NCI-H1930 (cell line): ENCODE data around the gene PLEKHA7.
"Not testable (repeated sequence)": the region's sequence is repeated elsewhere in the genome, so short reads cannot be mapped to it uniquely, and the experiment has no call there.

Experiments used
- DNase-seq, 2 experiments: peaks; one replicate each; lab custom pipeline; 2025; lab: John Stamatoyannopoulos, UW

PLEKHA7 gene

DNA sequence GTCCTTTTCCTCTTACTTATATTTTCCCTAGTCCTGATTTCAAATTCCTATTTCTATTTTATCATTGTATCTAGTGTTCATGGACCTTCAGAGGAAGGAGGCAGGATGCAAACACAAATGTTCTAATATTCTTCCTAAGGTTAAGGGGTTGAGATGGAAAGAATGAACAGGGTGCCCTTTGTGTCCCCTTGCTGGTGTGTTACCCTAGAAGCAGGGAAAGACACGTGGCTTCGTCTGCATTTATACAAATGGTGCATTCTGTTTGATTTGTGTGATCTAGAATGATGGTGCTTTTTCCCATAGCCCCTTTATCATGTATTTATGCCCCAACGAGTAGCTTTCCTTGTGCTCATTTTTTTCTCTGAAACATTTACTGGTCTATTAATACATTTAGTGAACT, 76.2 kb downstream of the PLEKHA7 start:
- DNase-seq: no peak

DNA sequence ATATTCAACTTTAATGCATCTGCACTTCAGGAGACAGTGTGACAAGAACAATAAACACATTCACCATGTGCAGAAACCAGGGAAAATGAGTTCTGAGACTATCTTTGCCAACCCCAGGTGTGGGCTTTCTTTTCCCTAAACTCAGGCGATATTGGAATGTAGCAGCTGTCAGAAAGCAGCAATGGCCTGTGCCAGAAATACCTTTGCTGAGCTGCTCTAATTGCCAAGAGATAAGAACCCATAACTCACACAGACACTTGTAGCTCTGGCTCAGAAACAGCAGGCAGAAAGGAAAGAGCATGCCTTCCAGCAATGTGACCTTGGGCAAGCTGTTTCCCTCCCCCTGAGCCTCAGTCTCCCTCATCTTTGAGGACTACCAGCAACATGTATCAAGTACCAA, 77.6 kb downstream of the PLEKHA7 start:
- DNase-seq: no peak

DNA sequence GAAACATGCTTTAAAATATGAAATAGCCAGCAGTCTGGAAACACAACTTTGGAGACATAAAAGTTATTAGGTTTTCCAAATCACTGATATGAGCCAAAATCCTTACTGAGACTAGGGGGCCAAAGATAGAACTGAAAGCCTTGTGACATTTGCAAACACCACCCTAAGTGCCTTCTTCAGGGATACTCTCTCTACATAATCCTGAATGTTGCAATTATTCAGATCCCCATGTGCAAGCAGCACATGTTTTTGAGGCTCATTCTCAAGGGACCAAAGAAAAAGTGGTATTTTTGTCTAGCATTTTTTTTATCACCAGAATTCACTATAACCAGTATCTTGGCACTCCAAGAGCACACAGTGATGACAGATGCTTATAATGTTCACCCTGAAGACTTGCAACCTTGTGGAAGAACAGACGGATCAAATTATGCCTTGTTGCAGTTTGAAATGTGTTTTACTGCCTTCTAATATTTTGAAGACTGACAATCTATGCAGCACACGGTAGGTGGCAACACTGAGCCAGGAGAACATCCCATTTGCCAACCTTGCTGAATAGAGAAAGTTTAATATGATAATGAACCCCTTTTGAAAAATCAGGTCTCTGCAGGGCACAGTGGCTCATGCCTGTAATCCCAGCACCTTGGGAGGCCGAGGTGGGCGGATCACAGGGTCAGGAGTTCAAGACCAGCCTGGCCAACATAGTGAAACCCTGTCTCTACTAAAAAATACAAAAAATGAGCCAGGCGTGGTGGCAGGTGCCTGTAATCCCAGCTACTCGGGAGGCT, 78.5 kb downstream of the PLEKHA7 start:
- DNase-seq: no peak

DNA sequence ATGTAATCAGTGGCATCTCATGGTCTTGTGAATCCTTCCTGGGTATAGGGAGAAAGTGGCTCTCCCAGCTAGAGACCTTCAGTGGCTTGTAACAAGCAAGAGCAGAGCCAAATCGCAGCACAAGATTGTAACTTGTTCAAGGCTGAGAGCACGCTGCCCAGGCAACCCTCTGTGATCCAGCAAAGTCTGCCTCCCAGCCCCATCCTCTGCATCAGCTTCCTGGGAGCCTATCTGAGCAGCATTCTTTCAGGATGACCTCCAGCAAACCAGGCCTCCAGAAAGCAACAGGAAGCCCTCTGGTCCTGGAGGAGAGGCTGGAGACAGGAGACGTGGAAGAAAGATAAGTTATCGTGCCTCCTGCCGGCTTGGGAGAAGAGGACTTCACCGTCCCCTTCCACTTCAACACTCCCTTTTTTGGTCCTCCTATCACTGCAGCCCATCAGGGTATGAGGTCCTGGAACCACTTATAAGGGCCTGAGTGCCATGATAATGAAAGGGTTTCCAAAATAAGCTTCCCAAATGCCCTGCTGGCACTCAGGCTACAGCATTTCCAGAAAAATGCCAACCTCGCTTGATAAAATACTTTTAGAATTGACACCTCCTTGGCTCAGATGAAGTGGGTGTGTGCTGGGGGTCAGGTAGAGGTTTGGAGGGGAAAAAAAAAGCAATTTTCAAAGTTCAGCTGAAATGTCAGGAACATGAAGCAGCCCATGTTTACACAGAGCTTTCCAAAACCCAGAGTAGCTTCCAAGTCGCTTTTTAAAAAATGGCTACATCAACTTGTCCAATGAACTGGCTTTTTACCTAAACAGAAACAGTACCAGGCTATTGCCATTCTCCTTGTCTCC, 80.2 kb downstream of the PLEKHA7 start:
- DNase-seq: no peak

DNA sequence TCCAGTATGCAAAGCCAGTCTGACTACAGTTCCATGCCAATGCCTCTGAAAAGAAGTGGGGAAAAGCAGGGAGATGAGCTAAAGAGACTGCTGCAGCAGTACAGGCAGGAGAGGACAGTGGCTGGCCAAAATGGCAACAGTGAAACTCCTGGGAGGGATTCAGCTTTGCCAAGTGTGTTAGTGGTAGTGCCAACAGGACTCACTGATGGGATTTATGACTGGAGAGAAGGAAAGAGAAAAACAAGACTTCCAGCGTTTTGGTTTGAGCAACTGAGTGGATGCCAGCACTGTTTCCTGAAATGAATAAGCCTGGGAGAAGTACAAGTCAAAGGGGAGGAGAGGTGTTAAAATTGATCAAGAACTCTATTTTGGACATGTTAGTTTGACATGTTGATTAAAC, 80.9 kb downstream of the PLEKHA7 start:
- no peak for DNase-seq

DNA sequence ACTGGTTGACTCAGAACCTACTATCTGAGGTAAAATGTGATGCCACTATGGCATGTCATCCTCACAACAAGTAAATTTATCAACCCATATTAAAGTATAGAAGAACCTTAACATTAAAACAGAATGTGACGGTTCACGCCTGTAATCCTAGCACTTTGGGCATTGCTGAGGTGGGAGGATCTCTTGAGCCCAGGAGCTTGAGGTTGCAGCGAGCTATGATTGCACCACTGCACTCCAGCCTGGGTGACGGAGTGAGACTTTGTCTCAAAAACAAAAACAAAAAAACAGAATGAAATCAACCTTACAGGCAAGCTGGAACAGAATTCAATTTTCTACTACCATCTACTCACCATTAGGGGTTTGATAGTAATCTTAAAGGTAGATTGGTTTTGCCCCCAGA, 86.2 kb downstream of the PLEKHA7 start:
- DNase-seq: no peak

DNA sequence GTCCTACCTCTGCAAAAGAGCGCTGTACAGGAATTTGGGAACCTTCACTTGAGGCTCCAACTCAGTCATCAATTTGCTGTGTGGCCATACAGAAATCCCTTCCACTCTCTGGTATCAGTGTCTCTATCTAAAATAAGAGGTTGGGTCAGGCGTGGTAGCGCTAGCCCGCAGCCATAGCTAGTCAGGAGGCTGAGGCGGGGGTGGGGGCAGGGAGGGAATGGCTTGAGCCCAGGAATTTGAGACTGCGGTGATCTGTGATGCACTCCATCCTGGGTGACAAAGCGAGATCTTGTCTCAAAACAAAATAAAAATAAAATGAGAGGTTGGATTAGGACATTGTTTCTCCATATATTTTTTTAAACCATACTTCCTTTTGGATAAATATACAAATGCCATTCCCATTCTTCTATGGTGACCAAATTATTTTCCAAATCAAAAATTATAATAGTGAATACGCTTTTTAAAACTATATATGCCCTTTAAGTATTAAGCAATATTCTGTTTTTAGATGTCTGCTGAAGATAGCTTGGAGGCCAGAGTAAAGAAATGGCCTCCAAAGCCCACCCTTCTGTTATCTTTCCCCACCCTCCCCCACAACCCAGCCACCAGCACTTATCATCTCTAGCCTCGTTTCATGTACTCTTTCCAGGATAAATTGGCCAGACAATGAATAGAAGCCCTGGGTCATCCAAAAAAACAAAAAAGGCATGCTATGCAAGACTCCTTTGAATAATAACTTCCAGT, 87.2 kb downstream of the PLEKHA7 start:
- no peak for DNase-seq

DNA sequence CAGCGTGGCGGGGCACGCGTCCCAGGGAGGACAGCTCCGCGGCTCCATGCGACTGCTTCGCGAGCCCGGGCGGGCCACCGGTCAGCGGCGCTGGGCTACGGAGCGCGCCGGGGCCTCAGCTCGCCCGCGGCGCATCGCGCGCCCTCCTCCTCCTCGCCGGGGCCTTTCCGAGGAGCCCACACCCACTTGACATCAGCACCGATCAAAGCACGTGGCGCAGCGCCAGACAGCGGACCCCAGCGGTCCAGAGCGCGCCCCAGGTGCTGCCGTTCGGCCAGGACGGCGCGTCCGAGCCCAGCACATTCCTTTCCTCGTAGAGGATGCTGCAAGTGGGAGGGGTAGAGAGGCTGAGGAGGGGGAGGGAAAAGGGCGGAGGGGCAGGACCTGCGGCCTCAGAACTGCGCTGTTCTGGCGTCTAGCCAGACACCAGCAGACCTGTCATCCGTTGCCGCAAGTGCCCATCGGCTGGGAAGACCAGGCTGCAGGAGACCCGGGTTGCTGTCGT, 88.6 kb downstream of the PLEKHA7 start:
- DNase-seq: no peak

DNA sequence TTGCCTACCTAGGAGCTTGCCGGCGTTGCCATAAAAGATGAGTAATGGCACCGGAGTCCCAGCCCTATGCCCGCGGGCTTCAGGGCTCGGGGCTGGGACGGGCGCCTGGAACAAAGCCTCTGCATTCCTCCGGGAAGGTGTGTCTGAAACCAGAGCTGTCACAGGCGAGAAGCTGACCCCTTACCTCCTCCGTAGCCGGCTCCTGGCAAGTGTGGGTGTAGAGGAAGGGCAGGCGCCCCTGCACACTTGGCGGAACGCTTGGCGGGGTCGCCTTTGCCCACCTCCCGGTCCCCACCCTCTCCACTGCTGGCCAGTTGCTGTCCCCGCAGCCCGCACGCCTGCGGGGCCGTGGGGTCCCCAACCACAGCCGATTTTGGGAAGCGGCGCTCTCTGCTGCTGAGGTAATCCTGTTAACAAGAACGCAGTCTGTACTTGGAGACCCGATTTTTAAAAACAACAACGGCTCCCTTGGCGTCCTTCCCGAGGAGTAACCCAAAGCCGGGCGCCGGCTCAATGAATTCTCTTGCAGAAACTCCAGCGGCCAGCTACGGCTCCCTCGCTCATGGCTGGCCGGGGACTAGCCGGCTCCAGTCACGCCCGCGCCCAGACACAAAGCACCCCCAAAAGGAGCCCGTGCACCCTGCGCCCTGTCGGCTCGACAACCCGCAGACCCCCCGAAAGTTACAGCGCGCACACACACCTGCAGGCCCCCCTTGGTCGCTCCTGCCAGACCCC, 89.2 kb downstream of the PLEKHA7 start:
- no peak for DNase-seq

DNA sequence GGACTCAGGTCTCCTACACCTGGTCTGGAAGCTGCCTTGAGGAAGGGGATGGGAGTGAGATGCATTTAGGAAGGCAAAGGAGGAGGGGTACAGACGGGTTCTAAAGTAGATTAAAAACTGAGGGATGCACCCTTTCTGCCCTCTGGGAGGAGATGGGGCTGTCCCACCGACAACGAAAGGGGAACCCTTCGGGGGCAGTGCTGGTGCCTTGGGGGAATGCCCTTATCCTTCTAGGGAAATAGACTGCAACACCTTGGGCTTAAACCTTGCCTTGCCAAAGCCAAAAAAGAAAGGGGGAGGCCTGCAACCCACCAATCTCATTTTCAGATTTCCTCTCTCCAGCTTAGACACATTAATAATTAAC, 89.8 kb downstream of the PLEKHA7 start:
- DNase-seq: no peak

DNA sequence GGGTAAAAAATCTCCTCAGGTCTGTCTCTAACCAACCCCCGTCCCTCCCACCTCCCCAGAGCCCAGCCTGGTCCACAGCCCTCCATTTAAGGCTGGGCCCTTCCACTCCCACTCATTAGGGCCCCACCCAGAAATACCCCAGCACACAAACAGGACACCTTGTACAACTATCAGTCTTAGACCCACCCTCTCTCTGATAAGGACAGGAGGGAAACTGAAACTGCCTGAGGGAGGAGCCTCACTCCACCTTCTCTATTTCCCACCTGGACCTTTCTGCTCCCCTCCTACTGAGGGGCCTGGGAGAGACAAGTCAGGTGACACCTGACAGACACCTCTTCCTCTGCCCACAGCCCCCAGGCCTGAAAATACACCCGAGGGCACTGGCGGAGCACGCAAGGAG, 90.2 kb downstream of the PLEKHA7 start:
- DNase-seq: no peak

DNA sequence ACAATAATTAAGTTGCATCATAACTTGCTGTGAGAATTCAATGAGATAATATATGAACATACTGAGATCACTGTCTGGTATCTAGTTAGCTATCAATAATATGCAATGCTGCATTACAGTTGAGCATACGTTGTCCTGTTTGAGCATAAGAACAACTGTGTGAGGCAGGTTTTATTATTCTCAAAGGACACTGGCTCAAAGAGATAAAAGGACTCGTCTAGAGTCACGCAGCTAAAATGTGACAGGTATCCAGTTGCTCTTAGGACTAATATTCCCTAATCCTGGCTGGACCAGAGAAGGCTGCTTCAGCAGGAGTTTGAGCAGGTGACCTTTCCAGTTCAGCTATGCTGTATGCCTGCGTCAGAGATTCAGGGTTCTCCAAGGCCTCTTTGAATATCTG, 92.5 kb downstream of the PLEKHA7 start:
- no peak for DNase-seq

DNA sequence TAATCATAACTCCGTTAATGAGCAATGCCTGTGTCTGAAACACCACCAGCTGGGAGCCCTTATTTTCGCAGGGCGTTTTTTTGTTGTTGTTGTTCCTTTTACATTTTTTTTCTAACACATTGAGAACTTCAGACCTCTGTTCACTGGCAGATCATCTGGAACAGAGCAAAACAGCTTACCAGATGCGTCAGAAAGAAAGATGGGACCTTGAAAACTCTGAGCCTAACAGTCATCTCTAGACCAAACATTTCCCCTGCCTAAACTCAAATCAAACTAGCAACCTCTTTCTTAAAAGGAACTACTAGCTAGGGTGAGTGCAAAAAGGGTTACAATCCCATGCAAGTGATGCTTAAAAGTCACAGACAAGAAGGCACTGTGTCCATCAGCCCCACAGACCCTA, 93.2 kb downstream of the PLEKHA7 start:
- DNase-seq: no peak

DNA sequence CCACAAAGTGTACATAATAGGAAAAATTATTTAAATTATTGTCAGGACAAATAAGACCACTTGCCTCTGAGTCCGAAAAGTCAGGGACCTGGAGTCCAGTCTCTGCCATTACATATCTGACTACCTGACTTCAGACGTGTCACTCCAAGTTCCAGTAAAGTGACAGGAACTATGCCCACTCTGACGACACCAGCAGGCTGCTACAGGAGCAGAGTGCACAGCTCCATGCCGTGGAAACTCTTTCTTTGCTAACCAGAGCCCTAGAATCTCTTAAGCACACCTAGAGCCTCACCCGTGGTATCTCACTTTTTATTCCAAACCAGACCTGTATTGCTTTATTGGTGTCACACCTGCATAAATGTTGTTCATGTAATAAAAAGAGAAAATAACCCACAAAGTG, 93.7 kb downstream of the PLEKHA7 start:
- no peak for DNase-seq

DNA sequence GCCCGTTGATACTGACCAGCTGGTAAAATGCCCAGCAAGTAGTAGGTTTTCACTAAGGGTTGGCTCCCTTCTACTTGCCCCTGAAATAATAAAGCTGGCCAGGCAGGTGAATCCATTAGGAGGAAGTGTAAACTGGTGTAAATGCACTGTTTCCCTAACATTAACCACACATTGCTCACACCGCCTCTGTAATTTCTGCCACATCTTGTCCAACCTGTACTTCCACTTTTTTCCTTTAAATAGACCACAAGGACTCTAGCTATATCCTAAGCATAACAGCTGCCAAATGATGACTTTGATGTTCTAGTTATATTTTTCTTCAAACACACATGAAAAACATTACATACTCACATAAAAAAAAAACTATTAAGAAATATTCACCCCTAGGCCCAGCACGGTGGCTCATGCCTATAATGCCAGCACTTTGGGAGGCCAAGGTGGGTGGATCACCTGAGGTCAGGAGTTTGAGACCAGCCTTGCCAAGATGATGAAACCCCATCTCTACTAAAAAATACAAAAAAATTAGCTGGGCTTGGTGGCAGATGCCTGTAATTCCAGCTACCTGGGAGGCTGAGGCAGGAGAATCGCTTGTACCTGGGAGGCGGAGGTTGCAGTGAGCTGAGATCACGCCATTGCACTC, 95.6 kb downstream of the PLEKHA7 start:
- DNase-seq: not testable (repeated sequence)

DNA sequence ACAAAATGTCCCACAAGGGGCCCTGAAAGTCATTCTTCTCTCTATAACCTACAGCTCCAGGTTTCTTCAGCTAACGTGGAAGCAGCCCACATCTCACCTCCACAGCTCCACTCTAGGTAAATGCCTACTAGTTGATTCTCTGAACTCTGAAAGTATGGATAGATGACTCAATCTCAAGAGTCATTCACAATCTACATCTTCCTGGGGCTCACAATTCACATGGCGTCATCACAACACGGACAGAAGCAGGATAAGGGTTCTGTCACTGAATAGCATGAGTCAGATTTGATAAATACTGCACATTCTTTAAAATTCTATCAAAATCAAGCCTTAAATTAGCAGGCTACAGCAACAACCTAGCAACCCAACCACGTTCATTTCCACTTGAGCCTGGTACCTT, 96.3 kb downstream of the PLEKHA7 start:
- DNase-seq: no peak

DNA sequence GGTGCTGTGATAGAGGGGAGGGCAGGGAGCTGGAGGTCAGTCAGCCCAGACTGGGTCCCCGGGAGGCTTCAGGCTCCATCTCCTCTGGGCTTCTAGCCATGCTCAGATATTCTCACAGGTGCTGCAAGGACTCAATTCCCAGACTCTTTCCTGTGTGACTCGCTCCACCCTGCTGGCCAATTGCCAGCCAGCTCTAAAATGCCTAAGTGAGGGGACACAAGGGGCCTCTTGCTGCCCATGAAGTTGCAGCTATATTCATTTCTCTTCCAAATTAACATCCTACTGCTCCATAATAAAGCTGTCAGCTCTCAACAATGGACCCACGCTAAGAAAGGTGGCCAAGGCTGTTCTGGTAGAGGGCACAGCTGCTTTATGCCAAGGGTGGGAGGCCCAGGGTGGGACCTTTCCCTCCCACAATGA, 101.5 kb downstream of the PLEKHA7 start:
- DNase-seq: no peak

DNA sequence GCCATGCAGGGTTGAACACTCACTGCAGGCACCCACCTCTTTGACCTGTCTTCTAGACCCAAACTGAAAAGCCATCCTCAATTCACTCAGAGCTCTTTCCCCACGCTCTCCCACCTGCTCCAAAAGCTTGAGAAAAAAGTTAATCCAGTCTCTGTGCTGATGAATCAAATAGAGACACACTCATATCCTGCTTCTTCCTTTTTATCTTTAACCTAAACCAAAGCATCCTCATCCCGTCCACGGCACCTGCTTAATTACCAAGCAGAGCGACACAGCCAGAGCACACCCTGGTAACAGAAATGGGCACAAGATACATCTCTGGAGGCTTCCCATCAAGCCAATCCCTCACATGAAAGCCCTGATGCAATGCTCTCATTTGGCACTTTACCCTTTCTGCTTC, 102.6 kb downstream of the PLEKHA7 start:
- DNase-seq: no peak

DNA sequence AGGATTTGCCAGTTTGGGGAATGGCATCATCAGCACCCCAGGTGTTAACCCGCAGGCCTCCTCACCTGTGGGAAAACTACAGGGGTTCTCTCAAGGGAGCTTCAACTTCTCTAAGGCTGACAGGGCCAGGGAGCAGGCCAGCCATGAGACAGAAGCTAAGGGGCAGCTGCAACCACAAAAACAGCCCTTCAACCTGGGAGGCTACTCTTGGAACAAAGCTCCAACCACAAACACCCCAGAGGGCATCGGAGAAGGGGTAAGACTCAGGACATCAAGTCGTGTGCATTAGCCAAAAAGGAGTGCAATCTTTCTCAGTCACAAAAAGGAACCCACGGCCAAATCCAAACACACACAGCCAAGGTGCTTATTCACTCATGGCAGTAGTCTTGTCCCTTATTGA, 103.0 kb downstream of the PLEKHA7 start:
- no peak for DNase-seq

DNA sequence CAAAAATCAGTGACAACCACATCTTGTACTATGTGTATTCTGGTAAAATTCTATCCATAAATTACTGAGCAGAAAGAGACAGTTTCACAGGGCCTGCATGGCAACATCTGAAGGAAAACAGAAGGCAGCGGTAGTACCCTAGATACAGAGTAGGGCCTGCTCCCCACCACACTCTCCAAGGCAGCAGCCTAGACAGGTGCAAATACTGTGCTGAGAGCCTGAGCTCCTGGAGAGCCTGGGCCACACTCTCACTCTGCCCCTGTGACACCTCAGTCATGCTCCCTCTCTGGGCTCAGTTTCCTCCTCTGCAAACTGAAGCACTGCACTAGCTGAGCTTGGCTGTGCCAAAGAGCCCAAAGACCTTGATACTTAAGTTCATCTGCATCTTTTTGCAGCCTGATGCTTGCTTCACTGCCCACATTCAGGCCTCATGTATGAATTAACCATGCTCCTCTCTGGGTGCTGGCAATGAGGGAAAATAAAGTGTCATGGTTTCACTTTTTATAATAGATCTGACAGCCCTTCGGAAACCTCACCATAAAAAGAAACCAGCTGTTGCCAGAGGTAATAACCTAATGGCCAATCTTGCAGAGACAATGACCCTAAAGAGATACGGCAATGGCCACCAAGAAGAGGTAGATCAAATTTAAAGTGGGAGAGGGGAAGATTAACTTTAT, 104.7 kb downstream of the PLEKHA7 start:
- no peak for DNase-seq

DNA sequence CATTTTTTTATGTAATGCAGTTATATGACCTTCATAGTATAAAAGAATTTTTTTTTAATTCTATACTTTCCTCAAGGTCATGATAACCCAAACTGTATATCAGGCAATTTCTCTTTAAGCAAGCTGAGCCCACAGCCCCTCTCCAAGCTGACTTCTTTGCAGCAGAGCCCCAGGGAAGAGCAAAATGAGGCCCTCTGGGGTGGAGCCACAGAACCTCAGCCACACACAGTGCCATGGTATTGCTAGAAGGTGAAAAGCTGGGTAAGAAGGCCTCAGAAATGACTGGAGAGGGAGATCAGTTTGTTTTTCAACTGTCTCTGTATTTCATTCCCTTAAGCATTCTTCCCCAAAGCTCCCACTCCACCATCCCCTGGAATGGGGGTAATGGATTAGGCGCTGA, 108.8 kb downstream of the PLEKHA7 start:
- no peak for DNase-seq
